ENCODE results near the gene NPAT.

Gene NPAT

GRCh38 chr11:108112057-108112456 lies 110.4 kb downstream of the NPAT start:
- Histone ChIP-seq H3K9ac (ENCODE audit: low read depth in 1 of 2, low read length in 2 of 2) (no peak overlapping the region), H3K9me3 (ENCODE audit: control insufficient read depth in 1 of 2, low read length in 2 of 2) (no peaks in the 10 kb centered on the region), H3K4me1 (ENCODE audit: control insufficient read depth in 1 of 2, insufficient read depth in 2 of 2, low read length in 2 of 2) (peaks cover 9 to 13% of the 10 kb centered on the region in 2 donors), H3K4me3 (ENCODE audit: low read depth in 1 of 2, low read length in 2 of 2) (no peak overlapping the region), H3K36me3 (ENCODE audit: control insufficient read depth in 1 of 2, insufficient read depth in 2 of 2, low read length in 2 of 2) (no peaks in the 10 kb centered on the region), H3K27ac (ENCODE audit: low read depth, low read length) (no peak overlapping the region), H3K27me3 (ENCODE audit: control insufficient read depth in 1 of 2, insufficient read depth in 2 of 2, low read length in 2 of 2) (no peaks in the 10 kb centered on the region)

GRCh38 chr11:108111126-108111525 lies 111.3 kb downstream of the NPAT start:
- no peaks in the 10 kb centered on the region for H3K27me3 ChIP-seq (ENCODE audit: control insufficient read depth in 1 of 2, insufficient read depth in 2 of 2, low read length in 2 of 2)
- no peaks in the 10 kb centered on the region for H3K9me3 ChIP-seq (ENCODE audit: control insufficient read depth in 1 of 2, low read length in 2 of 2)
- H3K4me3 ChIP-seq (ENCODE audit: low read depth in 1 of 2, low read length in 2 of 2) = no peak overlapping the region
- no peak overlapping the region for H3K9ac ChIP-seq (ENCODE audit: low read depth in 1 of 2, low read length in 2 of 2)
- H3K4me1 ChIP-seq (ENCODE audit: control insufficient read depth in 1 of 2, insufficient read depth in 2 of 2, low read length in 2 of 2) = peaks cover 8 to 12% of the 10 kb centered on the region in 2 donors
- no peaks in the 10 kb centered on the region for H3K36me3 ChIP-seq (ENCODE audit: control insufficient read depth in 1 of 2, insufficient read depth in 2 of 2, low read length in 2 of 2)
- no peak overlapping the region for H3K27ac ChIP-seq (ENCODE audit: low read depth, low read length)

Measured in duodenal mucosa (tissue), 2 donors.